IMR-90 (cell line): Measurements from ENCODE around the gene GCNT2. TPM values are rescaled to one million over a fixed set of nuclear protein-coding genes. Genes with fewer than 3 reads are reported as not detected.

ENCODE experiments used
- ATAC-seq: fragments of 200-7000 bp; cut with Tn5 transposase; 2 replicates; pipeline ENCODE4 v1.9.1; 2020; ENCODE audit warnings: low read depth, mild to moderate bottlenecking, moderate library complexity
- BruUV-seq: library from RNA; stranded (reverse); fragments of 400-500 nt; replicated peaks from 2 replicates; lab custom pipeline; 2021; lab: Mats Ljungman, UMichigan
- CTCF ChIA-PET: fragments of 300-600 bp; formaldehyde crosslinking; extraction: SDS; loops from one replicate; lab custom pipeline; 2021; ENCODE audit warnings: antibody characterized with exemption; lab: Yijun Ruan, JAX
- POLR2A ChIA-PET: fragments of 300-600 bp; sonication (Branson Sonifier 250); formaldehyde crosslinking; loops from one replicate; lab custom pipeline; 2022; ENCODE audit warnings: antibody characterized with exemption; ENCODE audit not compliant: unreplicated experiment; lab: Charles Lee
- DNase-seq: peaks from one replicate; pipeline ENCODE4 v3.0.0; 2013
- H2AFZ ChIP-seq: replicated peaks from 2 replicates; pipeline ENCODE3; 2013; ENCODE audit warnings: low read length, mild to moderate bottlenecking; ENCODE audit not compliant: poor library complexity
- H2AK5ac ChIP-seq: 2 replicates; pipeline ENCODE4 v1.6.1; 2013; ENCODE audit warnings: low read depth, low read length, inconsistent platforms
- H2AK9ac ChIP-seq: replicated peaks from 2 replicates; pipeline ENCODE3; 2013; ENCODE audit warnings: mild to moderate bottlenecking, low read depth, low read length, moderate library complexity; ENCODE audit not compliant: poor library complexity
- H2BK120ac ChIP-seq: 2 replicates; pipeline ENCODE4 v1.6.1; 2013; ENCODE audit warnings: low read depth, low read length, inconsistent platforms
- H2BK15ac ChIP-seq: 3 replicates; pipeline ENCODE4 v1.6.1; 2013; ENCODE audit warnings: low read depth, low read length, inconsistent platforms
- H2BK20ac ChIP-seq: 2 replicates; pipeline ENCODE4 v1.6.1; 2013; ENCODE audit warnings: low read depth, mild to moderate bottlenecking, inconsistent platforms, low read length, moderate library complexity
- H2BK5ac ChIP-seq: 2 replicates; pipeline ENCODE4 v1.6.1; 2013; ENCODE audit warnings: mild to moderate bottlenecking, low read depth, low read length, inconsistent platforms; ENCODE audit not compliant: poor library complexity, severe bottlenecking
- H3K14ac ChIP-seq: replicated peaks from 2 replicates; pipeline ENCODE4 v1.6.1; 2013; ENCODE audit warnings: low read depth, low read length, inconsistent platforms
- H3K18ac ChIP-seq: 2 replicates; pipeline ENCODE4 v1.6.1; 2013; ENCODE audit warnings: low read depth, low read length, control low read depth
- H3K23ac ChIP-seq: 2 replicates; pipeline ENCODE4 v1.6.1; 2013; ENCODE audit warnings: low read depth, low read length, inconsistent platforms
- H3K27ac ChIP-seq: 2 replicates; pipeline ENCODE4 v1.5.1; 2013; ENCODE audit warnings: mild to moderate bottlenecking, control low read depth, low read length; ENCODE audit not compliant: insufficient read depth
- H3K27me3 ChIP-seq: 2 replicates; pipeline ENCODE4 v1.6.1; 2013; ENCODE audit warnings: low read length; ENCODE audit not compliant: control insufficient read depth, insufficient read depth
- H3K36me3 ChIP-seq: 2 replicates; pipeline ENCODE4 v1.6.1; 2013; ENCODE audit warnings: low read length, mixed read lengths; ENCODE audit not compliant: control insufficient read depth, insufficient read depth
- H3K4ac ChIP-seq: 2 replicates; pipeline ENCODE4 v1.6.1; 2013; ENCODE audit warnings: low read depth, low read length, inconsistent platforms
- H3K4me1 ChIP-seq: 2 replicates; pipeline ENCODE4 v1.6.1; 2013; ENCODE audit warnings: low read length, mixed read lengths; ENCODE audit not compliant: control insufficient read depth, insufficient read depth
- H3K4me2 ChIP-seq: 2 replicates; pipeline ENCODE4 v1.6.1; 2013; ENCODE audit warnings: low read depth, mild to moderate bottlenecking, control low read depth, low read length, moderate library complexity
- H3K4me3 ChIP-seq: 2 replicates; pipeline ENCODE4 v1.5.1; 2013; ENCODE audit warnings: low read depth, mild to moderate bottlenecking, control low read depth, low read length, moderate library complexity; ENCODE audit not compliant: insufficient read depth
- H3K56ac ChIP-seq: 2 replicates; pipeline ENCODE4 v1.6.1; 2013; ENCODE audit warnings: low read length, inconsistent platforms; ENCODE audit not compliant: insufficient read depth; ENCODE audit errors: extremely low read depth
- H3K79me1 ChIP-seq, 2 experiments: 2 replicates each; pipeline ENCODE4 v1.6.1; 2013; ENCODE audit warnings: low read length in 2 of 2, inconsistent platforms in 1 of 2, low read depth in 1 of 2
- H3K9ac ChIP-seq: 2 replicates; pipeline ENCODE4 v1.6.1; 2013; ENCODE audit warnings: low read depth, low read length, control low read depth
- H3K9me1 ChIP-seq: 2 replicates; pipeline ENCODE4 v1.6.1; 2013; ENCODE audit warnings: low read length, inconsistent platforms; ENCODE audit not compliant: insufficient read depth
- H3K9me3 ChIP-seq: 2 replicates; pipeline ENCODE4 v1.6.1; 2013; ENCODE audit warnings: low read length; ENCODE audit not compliant: control insufficient read depth, insufficient read depth
- H4K20me1 ChIP-seq: 2 replicates; pipeline ENCODE4 v1.6.1; 2013; ENCODE audit warnings: low read length, inconsistent platforms; ENCODE audit not compliant: insufficient read depth
- H4K5ac ChIP-seq: 2 replicates; pipeline ENCODE4 v1.6.1; 2013; ENCODE audit warnings: mild to moderate bottlenecking, low read depth, low read length, control low read depth
- H4K8ac ChIP-seq, 2 experiments: 2 replicates each; pipeline ENCODE4 v1.6.1; 2013; ENCODE audit warnings: low read depth in 2 of 2, low read length in 2 of 2, control low read depth in 1 of 2, inconsistent platforms in 1 of 2
- H4K91ac ChIP-seq: 2 replicates; pipeline ENCODE4 v1.6.1; 2013; ENCODE audit warnings: low read depth, low read length, inconsistent platforms; ENCODE audit not compliant: insufficient read depth
- CHD1 ChIP-seq: IDR thresholded peaks from 2 replicates; pipeline ENCODE4 v1.6.1; 2012; ENCODE audit warnings: low read depth, low read length, improper control_type of control experiment
- CTCF ChIP-seq: conservative IDR thresholded peaks from 2 replicates; pipeline ENCODE4 v1.5.1; 2012; ENCODE audit warnings: mild to moderate bottlenecking, low read depth, low read length, improper control_type of control experiment
- MAZ ChIP-seq: IDR thresholded peaks from 2 replicates; pipeline ENCODE4 v1.6.1; 2012; ENCODE audit warnings: low read depth, mild to moderate bottlenecking, low read length, improper control_type of control experiment, moderate library complexity, borderline replicate concordance
- NFE2L2 ChIP-seq: fragments of 150-350 bp; IDR thresholded peaks from 2 replicates; pipeline ENCODE4 v1.6.1; 2016; ENCODE audit warnings: low read depth, mild to moderate bottlenecking, low read length
- RAD21 ChIP-seq: IDR thresholded peaks from 2 replicates; pipeline ENCODE4 v1.6.1; 2012; ENCODE audit warnings: low read length, improper control_type of control experiment
- RCOR1 ChIP-seq: IDR thresholded peaks from 2 replicates; pipeline ENCODE4 v1.6.1; 2012; ENCODE audit warnings: mild to moderate bottlenecking, low read length, improper control_type of control experiment; ENCODE audit not compliant: insufficient replicate concordance
- WGBS, 2 experiments: methylation state at CpG; one replicate each; pipeline versions ENCODE4 v1.1.5 to v1.1.7; 2013; ENCODE audit warnings: missing lambda C conversion rate in 2 of 2; ENCODE audit not compliant: insufficient read length in 1 of 2; ENCODE audit errors: extremely low coverage in 2 of 2; 5-methylcytosine and 5-hydroxymethylcytosine counted together
- dilution Hi-C: fragments of 300-500 bp; cut with HindIII; formaldehyde crosslinking; loops from one replicate; pipeline ENCODE4 v1.14.3; 2018; ENCODE audit warnings: low sequenced_read_pairs; ENCODE audit not compliant: unreplicated experiment
- in situ Hi-C: fragments of 300-500 bp; cut with MboI; formaldehyde crosslinking; loops from 3 replicates; pipeline ENCODE4 v1.14.3; 2019; ENCODE audit warnings: low sequenced_read_pairs, inconsistent platforms, mixed read lengths
- intact Hi-C: fragments of 100-400 bp; cut with micrococcal nuclease; formaldehyde crosslinking; loops from 2 replicates; pipeline ENCODE4 v1.10.0; 2022
- polyA plus RNA-seq, 3 experiments: library from polyadenylated mRNA; depleted of rRNA; stranded (reverse); fragments of >200 nt; gene quantifications; 2 replicates each; pipeline ENCODE4 v1.2.3, GENCODE V29; 2012; ENCODE audit warnings: low replicate concordance in 1 of 3
- total RNA-seq: library from RNA; depleted of rRNA; stranded (reverse); fragments of >200 nt; gene quantifications from 2 replicates; pipeline ENCODE4 v1.2.3, GENCODE V29; 2012

Gene GCNT2
- total and polyA plus RNA-seq, 2 of the 4 experiments (the other 2 are of a cell fraction), result 0.34 to 0.90 TPM

GRCh38 chr6:10479939-10480700 is 41.0 kb upstream of the GCNT2 start:
- Histone ChIP-seq H3K4ac (no peak overlapping the region), H2BK120ac (no peak overlapping the region), H4K8ac (no peak overlapping the region), H3K14ac (no peak overlapping the region), H3K9me1 (no peaks in the 10 kb centered on the region), H3K18ac (no peak overlapping the region), H3K56ac (no peak overlapping the region), H4K91ac (no peak overlapping the region), H3K27me3 (no peaks in the 10 kb centered on the region), H2BK20ac (no peak overlapping the region), H4K20me1 (no peaks in the 10 kb centered on the region), H3K9me3 (0 out of 2 replicates have a peak, but pooled peaks cover 1% of the 10 kb centered on the region), H2AFZ (no peak overlapping the region), H4K5ac (no peak overlapping the region), H3K4me2 (no peak overlapping the region), H2BK5ac (no peak overlapping the region), H3K23ac (no peak overlapping the region), H3K9ac (no peak overlapping the region), H2AK9ac (no peak overlapping the region), H3K36me3 (no peaks in the 10 kb centered on the region), H3K4me3 (no peak overlapping the region), H3K4me1 (no peaks in the 10 kb centered on the region), H2AK5ac (no peak overlapping the region), H3K27ac (no peak overlapping the region), H2BK15ac (no peak overlapping the region), H3K79me1 (no peaks in the 10 kb centered on the region)
- dilution Hi-C loops (no loop called here), in situ Hi-C loops (loop anchor here (5.0 to 25.0 kb wide), 3 partner anchors 322 to 1082 kb away; no protein-coding TSS in a partner anchor), intact Hi-C loops (loop anchor here (10.0 kb wide), 1 partner anchor 1095 kb away; no protein-coding TSS in a partner anchor)
- DNase-seq, result no peak
- ChIA-PET CTCF (no interaction called here), POLR2A (no interaction called here)
- WGBS, 2 experiments, result no CpG with 5 or more reads among the region's 7 CpGs
- no TSS peak for BruUV-seq
- no peak for ATAC-seq
- TF ChIP-seq NFE2L2 (no peak), CHD1 (no peak), RAD21 (no peak), MAZ (no peak), CTCF (no peak), RCOR1 (no peak)
